Neuronal stem cell (in vitro differentiated cells): ENCODE measurements around the gene MYL9.

Experiments used
- DNase-seq: peaks from one replicate; pipeline ENCODE4 v3.0.0-alpha.2; 2013; ENCODE audit warnings: low spot score
- H2AFZ ChIP-seq: one replicate; pipeline ENCODE4 v1.6.1; 2013; ENCODE audit warnings: mild to moderate bottlenecking, low read length, inconsistent platforms
- H2AK5ac ChIP-seq: 2 replicates; pipeline ENCODE4 v1.6.1; 2013; ENCODE audit warnings: low read depth, mild to moderate bottlenecking, inconsistent platforms, low read length, moderate library complexity, mixed read lengths
- H2BK120ac ChIP-seq: 2 replicates; pipeline ENCODE4 v1.6.1; 2013; ENCODE audit warnings: low read depth, mild to moderate bottlenecking, inconsistent platforms, low read length, moderate library complexity, mixed read lengths
- H2BK12ac ChIP-seq: one replicate; pipeline ENCODE4 v1.6.1; 2013; ENCODE audit warnings: low read length, inconsistent platforms
- H2BK15ac ChIP-seq: 2 replicates; pipeline ENCODE4 v1.6.1; 2013; ENCODE audit warnings: mild to moderate bottlenecking, low read length, inconsistent platforms, mixed read lengths
- H2BK5ac ChIP-seq: one replicate; pipeline ENCODE4 v1.6.1; 2013; ENCODE audit warnings: inconsistent platforms, mild to moderate bottlenecking, low read length, moderate library complexity
- H3K14ac ChIP-seq: one replicate; pipeline ENCODE4 v1.6.1; 2013; ENCODE audit warnings: low read length, inconsistent platforms
- H3K18ac ChIP-seq: 2 replicates; pipeline ENCODE4 v1.6.1; 2013; ENCODE audit warnings: low read length, inconsistent platforms
- H3K23ac ChIP-seq: 2 replicates; pipeline ENCODE4 v1.6.1; 2013; ENCODE audit warnings: low read depth, mild to moderate bottlenecking, mixed read lengths, low read length, inconsistent platforms; ENCODE audit not compliant: poor library complexity
- H3K27ac ChIP-seq: replicated peaks from 3 replicates; pipeline ENCODE4 v1.5.1; 2013; ENCODE audit warnings: low read length, inconsistent platforms
- H3K27me3 ChIP-seq, 3 experiments: 2 replicates each; pipeline ENCODE4 v1.6.1; 2013; ENCODE audit warnings: low read length in 3 of 3, mild to moderate bottlenecking in 2 of 3, inconsistent platforms in 1 of 3, low read depth in 1 of 3, mixed read lengths in 1 of 3, moderate library complexity in 1 of 3; ENCODE audit not compliant: control insufficient read depth in 3 of 3, insufficient read depth in 3 of 3
- H3K36me3 ChIP-seq, 2 donors: replicated peaks in 1 of 2; 2 replicates each; pipeline ENCODE4 v1.6.1; 2013; ENCODE audit warnings: low read length in 2 of 2; ENCODE audit not compliant: control insufficient read depth in 2 of 2, insufficient read depth in 2 of 2
- H3K4ac ChIP-seq: 2 replicates; pipeline ENCODE4 v1.6.1; 2013; ENCODE audit warnings: inconsistent platforms, mild to moderate bottlenecking, low read length, moderate library complexity
- H3K4me1 ChIP-seq, 2 donors: 1 replicate in 1 of 2; 2 replicates in 1 of 2; pipeline ENCODE4 v1.6.1; 2013; ENCODE audit warnings: low read length in 2 of 2, low read depth in 1 of 2; ENCODE audit not compliant: control insufficient read depth in 2 of 2, insufficient read depth in 1 of 2
- H3K4me2 ChIP-seq: one replicate; pipeline ENCODE4 v1.6.1; 2013; ENCODE audit warnings: mild to moderate bottlenecking, low read length, inconsistent platforms; ENCODE audit not compliant: insufficient read depth, poor library complexity, severe bottlenecking
- H3K4me3 ChIP-seq, 2 donors: 2 replicates each; pipeline ENCODE4 v1.5.1; 2013; ENCODE audit warnings: low read length in 2 of 2, mild to moderate bottlenecking in 2 of 2, inconsistent platforms in 1 of 2, moderate library complexity in 1 of 2
- H3K79me1 ChIP-seq: one replicate; pipeline ENCODE4 v1.6.1; 2013; ENCODE audit warnings: low read depth, mild to moderate bottlenecking, inconsistent platforms, low read length, moderate library complexity
- H3K9ac ChIP-seq: one replicate; pipeline ENCODE4 v1.6.1; 2013; ENCODE audit warnings: mild to moderate bottlenecking, low read depth, low read length, inconsistent platforms; ENCODE audit not compliant: poor library complexity
- H3K9me3 ChIP-seq, 2 donors: replicated peaks in 1 of 2; 2 replicates each; pipeline versions ENCODE3 to v1.6.1; 2013; ENCODE audit warnings: low read length in 2 of 2, mild to moderate bottlenecking in 2 of 2, inconsistent platforms in 1 of 2, low read depth in 1 of 2, mixed read lengths in 1 of 2, moderate library complexity in 1 of 2; ENCODE audit not compliant: control insufficient read depth in 2 of 2, insufficient read depth in 1 of 2
- H4K8ac ChIP-seq: one replicate; pipeline ENCODE4 v1.6.1; 2013; ENCODE audit warnings: low read depth, mild to moderate bottlenecking, inconsistent platforms, low read length, moderate library complexity
- H4K91ac ChIP-seq: one replicate; pipeline ENCODE4 v1.6.1; 2013; ENCODE audit warnings: low read length, low read depth, mild to moderate bottlenecking, inconsistent platforms; ENCODE audit not compliant: poor library complexity
- WGBS, 2 donors: extraction: QIAGEN DNeasy Blood & Tissue Kit; methylation state at CpG; one replicate each; pipeline ENCODE4 v1.1.7; 2013; ENCODE audit warnings: missing lambda C conversion rate in 2 of 2, mixed read lengths in 1 of 2; ENCODE audit not compliant: insufficient read length in 2 of 2, insufficient replicate concordance in 1 of 2; ENCODE audit errors: extremely low coverage in 2 of 2; 5-methylcytosine and 5-hydroxymethylcytosine counted together

The MYL9 gene

DNA sequence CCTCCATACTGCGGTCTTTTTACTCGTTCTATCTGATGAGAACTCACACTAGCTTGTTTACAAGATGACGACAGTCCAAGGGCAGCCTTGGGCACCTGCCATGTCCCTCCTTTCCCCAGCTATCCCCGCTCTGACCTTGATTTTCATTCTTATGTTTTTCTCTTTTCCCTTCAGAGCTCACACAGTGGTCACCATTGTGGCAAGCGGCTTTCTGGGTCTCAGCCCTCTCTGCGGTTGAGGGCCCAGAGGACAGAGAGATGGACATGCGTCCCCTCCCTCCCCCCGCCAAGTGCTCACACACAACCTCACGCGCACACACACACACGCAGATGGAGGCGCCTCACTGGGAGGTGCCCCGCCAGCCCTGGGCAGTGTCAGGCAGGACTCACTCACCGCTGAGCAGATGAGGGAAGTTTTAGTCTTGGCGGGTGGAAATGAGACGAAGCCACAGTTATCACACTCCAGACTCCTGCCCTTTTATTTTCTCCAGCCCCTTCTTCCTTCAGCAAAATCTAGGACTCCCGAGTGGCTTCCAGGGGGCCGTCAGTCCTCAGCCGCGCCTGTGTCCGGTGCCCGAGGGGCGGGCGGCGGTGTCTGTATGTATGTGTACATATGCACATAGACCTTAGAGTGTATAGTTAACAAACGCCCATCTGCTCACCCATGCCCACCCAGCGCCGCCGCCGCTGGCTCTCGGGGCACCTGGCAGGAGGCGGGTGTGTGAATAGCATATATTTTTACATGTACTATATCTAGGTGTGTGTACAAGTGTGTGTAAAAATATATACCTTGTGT is 13.8 kb upstream of the MYL9 start:
- Histone ChIP-seq H2BK5ac (peak overlapping the region; percentile 26), H3K27me3 (no peaks in the 10 kb centered on the region), H3K14ac (no peak overlapping the region), H3K4me1 (no peaks in the 10 kb centered on the region), H2BK12ac (no peak overlapping the region), H3K36me3 (peaks cover 42 to 77% of the 10 kb centered on the region in 2 donors), H3K18ac (no peak overlapping the region), H3K4ac (no peak overlapping the region), H3K23ac (no peak overlapping the region), H2AK5ac (no peak overlapping the region), H2BK120ac (no peak overlapping the region), H3K79me1 (peaks cover 5% of the 10 kb centered on the region), H3K4me2 (no peak overlapping the region), H3K4me3 (no peak overlapping the region), H2BK15ac (no peak overlapping the region), H2AFZ (no peak overlapping the region), H3K9me3 (no peaks in the 10 kb centered on the region), H4K8ac (no peak overlapping the region), H4K91ac (no peak overlapping the region), H3K9ac (no peak overlapping the region), H3K27ac (no peak overlapping the region)
- no CpG with 5 or more reads among the region's 32 CpGs for WGBS, 2 donors
- no peak for DNase-seq

DNA sequence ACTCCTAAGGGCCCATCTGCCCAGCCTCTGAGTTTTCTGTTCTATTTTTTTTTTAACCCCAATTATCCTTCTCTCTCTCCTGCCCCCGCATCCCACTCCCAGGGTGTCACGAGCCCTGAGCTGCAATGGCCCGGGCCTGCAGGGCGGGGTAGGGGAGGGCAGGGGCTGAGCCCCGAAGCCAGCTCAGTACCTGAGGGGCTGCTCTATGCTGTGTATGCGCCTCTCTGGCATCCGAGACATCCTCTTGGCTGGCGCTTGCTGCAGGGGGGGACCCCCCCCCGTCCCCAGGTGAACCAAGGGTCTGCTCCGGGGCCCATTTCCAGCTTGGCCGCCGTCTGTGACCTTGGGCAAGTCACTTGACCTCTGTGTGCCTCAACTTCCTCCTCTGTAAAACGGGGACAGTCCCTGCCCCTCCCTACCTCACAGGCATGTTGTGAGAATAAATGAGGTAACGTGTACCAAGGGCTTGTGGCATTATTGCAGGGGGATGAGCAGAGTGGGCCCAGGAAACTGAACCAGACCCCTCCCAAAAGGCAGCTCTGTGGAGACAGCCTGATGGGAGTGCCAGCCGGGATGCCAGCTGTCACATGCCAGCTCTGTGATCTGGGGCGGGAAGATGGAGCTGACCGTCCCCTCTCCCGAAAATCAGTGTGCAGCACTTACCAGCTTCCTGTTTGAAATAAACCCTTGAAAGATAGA is 13.0 kb upstream of the MYL9 start:
- Histone ChIP-seq H3K9me3 (no peaks in the 10 kb centered on the region), H3K9ac (no peak overlapping the region), H2AK5ac (no peak overlapping the region), H3K79me1 (peaks cover 1% of the 10 kb centered on the region), H3K27me3 (no peaks in the 10 kb centered on the region), H3K4me2 (no peak overlapping the region), H2BK120ac (no peak overlapping the region), H2AFZ (no peak overlapping the region), H3K23ac (no peak overlapping the region), H3K27ac (no peak overlapping the region), H3K36me3 (peaks cover 38 to 69% of the 10 kb centered on the region in 2 donors), H2BK15ac (no peak overlapping the region), H2BK5ac (no peak overlapping the region), H3K4me1 (no peaks in the 10 kb centered on the region), H4K8ac (no peak overlapping the region), H3K4ac (no peak overlapping the region), H3K18ac (no peak overlapping the region), H4K91ac (no peak overlapping the region), H2BK12ac (no peak overlapping the region), H3K4me3 (no peak overlapping the region), H3K14ac (no peak overlapping the region)
- no CpG with 5 or more reads among the region's 18 CpGs for WGBS, 2 donors
- no peak for DNase-seq

DNA sequence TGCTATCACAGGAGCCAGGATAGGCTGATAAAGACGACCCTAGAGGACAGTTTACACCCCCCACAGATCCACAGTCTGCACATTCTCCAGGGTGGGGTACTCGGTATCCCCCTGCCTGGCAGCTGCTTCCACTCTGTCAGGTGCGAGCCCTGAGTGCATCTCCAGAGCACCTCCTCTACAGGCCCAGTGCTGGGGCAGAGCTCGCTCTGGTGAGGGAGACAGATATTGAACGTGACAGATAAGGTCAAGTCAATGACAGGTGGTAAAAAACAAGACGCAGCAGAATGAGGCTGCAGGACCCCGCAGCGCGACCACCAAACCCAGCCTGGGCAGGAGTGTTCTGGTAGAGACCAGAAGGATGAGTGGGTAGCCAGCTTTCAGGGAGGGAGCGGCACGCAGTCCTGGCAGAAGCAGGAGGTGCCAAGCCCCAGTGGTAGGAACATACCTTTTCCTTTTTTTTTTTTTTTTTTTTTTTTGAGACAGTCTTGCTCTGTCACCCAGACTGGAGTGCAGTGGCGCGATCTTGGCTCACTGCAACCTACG is 12.4 kb upstream of the MYL9 start:
- H4K91ac ChIP-seq, result no peak overlapping the region
- no CpG with 5 or more reads among the region's 14 CpGs for WGBS, 2 donors
- peaks cover 1% of the 10 kb centered on the region for H3K79me1 ChIP-seq
- H3K27me3 ChIP-seq, result no peaks in the 10 kb centered on the region
- H3K9ac ChIP-seq, result no peak overlapping the region
- H3K4me1 ChIP-seq, result no peaks in the 10 kb centered on the region
- H3K9me3 ChIP-seq, result no peaks in the 10 kb centered on the region
- H3K36me3 ChIP-seq, result peaks cover 35 to 63% of the 10 kb centered on the region in 2 donors
- H3K18ac ChIP-seq, result peak overlapping the region; percentile 39
- no peak overlapping the region for H3K4ac ChIP-seq
- no peak for DNase-seq
- H3K27ac ChIP-seq, result no peak overlapping the region
- H2BK5ac ChIP-seq, result no peak overlapping the region
- no peak overlapping the region for H2AFZ ChIP-seq
- no peak overlapping the region for H2BK15ac ChIP-seq
- no peak overlapping the region for H4K8ac ChIP-seq
- no peak overlapping the region for H3K4me2 ChIP-seq
- H3K14ac ChIP-seq, result no peak overlapping the region
- peak overlapping the region in 1 of 2 donors; percentile 10 for H3K4me3 ChIP-seq
- H2AK5ac ChIP-seq, result no peak overlapping the region
- H3K23ac ChIP-seq, result no peak overlapping the region
- no peak overlapping the region for H2BK12ac ChIP-seq
- no peak overlapping the region for H2BK120ac ChIP-seq

GRCh38 chr20:36532388-36532787 is 8.9 kb upstream of the MYL9 start:
- no peak overlapping the region for H2AFZ ChIP-seq
- WGBS, 2 donors, result no CpG with 5 or more reads among the region's 10 CpGs
- no peak overlapping the region for H2BK12ac ChIP-seq
- no peak for DNase-seq
- no peak overlapping the region for H3K18ac ChIP-seq
- no peaks in the 10 kb centered on the region for H3K4me1 ChIP-seq
- H3K23ac ChIP-seq, result no peak overlapping the region
- no peak overlapping the region for H3K27ac ChIP-seq
- H3K27me3 ChIP-seq, result no peaks in the 10 kb centered on the region
- H2AK5ac ChIP-seq, result no peak overlapping the region
- H3K9ac ChIP-seq, result no peak overlapping the region
- no peak overlapping the region for H2BK5ac ChIP-seq
- no peak overlapping the region for H4K91ac ChIP-seq
- H3K9me3 ChIP-seq, result no peaks in the 10 kb centered on the region
- no peak overlapping the region for H2BK120ac ChIP-seq
- no peak overlapping the region for H3K4me3 ChIP-seq
- no peak overlapping the region for H3K4ac ChIP-seq
- H2BK15ac ChIP-seq, result no peak overlapping the region
- no peak overlapping the region for H3K4me2 ChIP-seq
- H3K36me3 ChIP-seq, result peaks cover 12 to 29% of the 10 kb centered on the region in 2 donors
- H3K79me1 ChIP-seq, result peaks cover 1% of the 10 kb centered on the region
- no peak overlapping the region for H4K8ac ChIP-seq
- no peak overlapping the region for H3K14ac ChIP-seq
